Measurements from ENCODE around the gene EXOC6. TPM values are rescaled to one million over a fixed set of nuclear protein-coding genes. Genes with fewer than 3 reads are reported as not detected.
A peak's percentile ranks its signal among the peaks of the same experiment; 100 is the strongest.

The EXOC6 gene
- total RNA-seq, 2 donors from 2014 or later = 7.0 to 10.1 TPM

- no peaks in the 10 kb centered on the region for H3K36me3 ChIP-seq
- no peak for TF ChIP-seq CTCF (IDR thresholded peaks at IDR 0.05)
- H3K9me3 ChIP-seq = no peaks in the 10 kb centered on the region
- DNase-seq (ENCODE audit: low spot score) = no peak
- H3K27me3 ChIP-seq = no peaks in the 10 kb centered on the region
- peaks cover 0 to 16% of the 10 kb centered on the region in 2 donors for H3K4me1 ChIP-seq
- H3K27ac ChIP-seq = no peak overlapping the region
- H3K4me3 ChIP-seq = no peak overlapping the region
Observed at GRCh38 chr10:92846344-92846743, 2.0 kb upstream of the EXOC6 start.

GRCh38 chr10:92846854-92847201 lies 1.5 kb upstream of the EXOC6 start:
- no peak for DNase-seq (ENCODE audit: low spot score)
- TF ChIP-seq CTCF (IDR thresholded peaks at IDR 0.05) = no peak
- H3K36me3 ChIP-seq = no peaks in the 10 kb centered on the region
- H3K4me3 ChIP-seq = no peak overlapping the region
- H3K27me3 ChIP-seq = no peaks in the 10 kb centered on the region
- no peak overlapping the region for H3K27ac ChIP-seq
- no peaks in the 10 kb centered on the region for H3K9me3 ChIP-seq
- H3K4me1 ChIP-seq = peaks cover 0 to 16% of the 10 kb centered on the region in 2 donors

GRCh38 chr10:92847202-92847864 lies 987 bp upstream of the EXOC6 start:
- no peaks in the 10 kb centered on the region for H3K36me3 ChIP-seq
- H3K4me1 ChIP-seq = peaks cover 0 to 16% of the 10 kb centered on the region in 2 donors
- no peak overlapping the region for H3K4me3 ChIP-seq
- no peaks in the 10 kb centered on the region for H3K27me3 ChIP-seq
- no peak overlapping the region for H3K27ac ChIP-seq
- no peak for TF ChIP-seq CTCF (IDR thresholded peaks at IDR 0.05)
- no peaks in the 10 kb centered on the region for H3K9me3 ChIP-seq
- DNase-seq (ENCODE audit: low spot score) = no peak

- H3K4me1 ChIP-seq = peaks cover 0 to 16% of the 10 kb centered on the region in 2 donors
- H3K27ac ChIP-seq = peak overlapping the region; percentile 82 to 86
- TF ChIP-seq CTCF (IDR thresholded peaks at IDR 0.05) = no peak
- H3K9me3 ChIP-seq = no peaks in the 10 kb centered on the region
- H3K27me3 ChIP-seq = no peaks in the 10 kb centered on the region
- H3K36me3 ChIP-seq = no peaks in the 10 kb centered on the region
- no peak for DNase-seq (ENCODE audit: low spot score)
- H3K4me3 ChIP-seq = peak overlapping the region; percentile 95 to 99
Observed at GRCh38 chr10:92848037-92848440, 281 bp upstream of the EXOC6 start.

- peaks cover 0 to 16% of the 10 kb centered on the region in 2 donors for H3K4me1 ChIP-seq
- no peaks in the 10 kb centered on the region for H3K27me3 ChIP-seq
- H3K9me3 ChIP-seq = no peaks in the 10 kb centered on the region
- no peak for DNase-seq (ENCODE audit: low spot score)
- H3K36me3 ChIP-seq = no peaks in the 10 kb centered on the region
- peak overlapping the region; percentile 95 to 99 for H3K4me3 ChIP-seq
- TF ChIP-seq CTCF (IDR thresholded peaks at IDR 0.05) = no peak
- peak overlapping the region; percentile 82 to 86 for H3K27ac ChIP-seq
Observed at GRCh38 chr10:92849234-92849525, 860 bp downstream of the EXOC6 start.

GRCh38 chr10:92849576-92850090 lies 1.3 kb downstream of the EXOC6 start:
- Histone ChIP-seq H3K27me3 (no peaks in the 10 kb centered on the region), H3K27ac (no peak overlapping the region), H3K36me3 (no peaks in the 10 kb centered on the region), H3K9me3 (no peaks in the 10 kb centered on the region), H3K4me1 (peaks cover 0 to 16% of the 10 kb centered on the region in 2 donors), H3K4me3 (peak overlapping the region in 1 of 2 donors; percentile 99)
- no peak for TF ChIP-seq CTCF (IDR thresholded peaks at IDR 0.05)
- DNase-seq (ENCODE audit: low spot score) = no peak
